ENCODE results near the gene CUX1. TPM values are rescaled to one million over a fixed set of nuclear protein-coding genes. Genes with fewer than 3 reads are reported as not detected.
"Not testable (repeated sequence)": the region's sequence is repeated elsewhere in the genome, so short reads cannot be mapped to it uniquely, and the experiment has no call there.

The CUX1 gene
- total RNA-seq, 2 experiments from 2014 or later, result 20.2 to 20.4 TPM

DNA sequence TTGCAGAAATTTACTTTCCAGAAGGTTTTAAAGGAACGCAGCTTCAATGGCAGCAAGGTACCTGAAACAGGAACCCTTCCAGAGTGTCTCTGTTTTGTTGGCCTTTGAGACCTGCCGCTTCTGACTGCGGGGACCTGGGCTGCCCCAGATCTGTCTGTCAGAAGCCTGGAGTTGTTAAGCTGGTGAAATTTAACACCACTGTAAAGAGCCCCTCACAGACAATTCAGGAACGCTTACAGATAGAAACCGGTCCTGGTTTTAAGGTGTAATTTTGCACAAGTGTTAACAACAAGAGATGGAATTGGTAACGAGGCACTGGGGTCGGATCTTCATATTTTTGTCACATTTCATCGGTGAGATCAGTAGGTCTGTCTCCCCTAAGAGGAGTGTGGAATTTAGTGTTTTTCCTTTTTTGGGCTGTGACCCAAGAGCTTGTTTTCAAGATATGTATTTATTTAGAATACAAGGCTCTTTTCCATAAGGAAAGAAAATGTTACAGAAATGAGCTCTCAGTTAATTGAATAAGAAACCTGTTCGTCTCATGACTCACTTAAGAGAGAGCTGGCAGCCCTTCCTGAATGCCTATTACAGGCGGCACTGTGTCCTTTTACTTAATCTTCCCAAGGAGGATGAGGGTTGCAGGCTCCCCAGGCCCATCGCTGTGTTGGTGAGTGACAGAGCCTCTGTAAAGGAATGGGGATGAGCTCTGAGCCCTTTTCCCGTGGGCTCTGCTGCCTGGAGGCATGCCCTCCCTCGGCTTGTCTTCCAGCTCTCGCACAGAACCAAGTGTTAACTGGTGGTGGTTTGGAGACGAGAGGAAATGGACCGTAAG is 168.7 kb downstream of the CUX1 start:
- Mint-ChIP-seq H3K4me3 (no peak overlapping the region), H3K36me3 (ENCODE audit: low read depth) (peaks cover 4% of the 10 kb centered on the region), H3K27me3 (no peaks in the 10 kb centered on the region), H3K4me1 (ENCODE audit: low read depth) (peaks cover 38% of the 10 kb centered on the region), H3K27ac (no peak overlapping the region), H3K9me3 (peaks cover 3% of the 10 kb centered on the region)
- POLR2A ChIA-PET, result no interaction called here
- CTCF ChIA-PET, result no interaction called here
- ATAC-seq (no peak), DNase-seq (no peak)
- intact Hi-C loops (cut with micrococcal nuclease), result no loop called here
- TF ChIP-seq, protein P1, sequence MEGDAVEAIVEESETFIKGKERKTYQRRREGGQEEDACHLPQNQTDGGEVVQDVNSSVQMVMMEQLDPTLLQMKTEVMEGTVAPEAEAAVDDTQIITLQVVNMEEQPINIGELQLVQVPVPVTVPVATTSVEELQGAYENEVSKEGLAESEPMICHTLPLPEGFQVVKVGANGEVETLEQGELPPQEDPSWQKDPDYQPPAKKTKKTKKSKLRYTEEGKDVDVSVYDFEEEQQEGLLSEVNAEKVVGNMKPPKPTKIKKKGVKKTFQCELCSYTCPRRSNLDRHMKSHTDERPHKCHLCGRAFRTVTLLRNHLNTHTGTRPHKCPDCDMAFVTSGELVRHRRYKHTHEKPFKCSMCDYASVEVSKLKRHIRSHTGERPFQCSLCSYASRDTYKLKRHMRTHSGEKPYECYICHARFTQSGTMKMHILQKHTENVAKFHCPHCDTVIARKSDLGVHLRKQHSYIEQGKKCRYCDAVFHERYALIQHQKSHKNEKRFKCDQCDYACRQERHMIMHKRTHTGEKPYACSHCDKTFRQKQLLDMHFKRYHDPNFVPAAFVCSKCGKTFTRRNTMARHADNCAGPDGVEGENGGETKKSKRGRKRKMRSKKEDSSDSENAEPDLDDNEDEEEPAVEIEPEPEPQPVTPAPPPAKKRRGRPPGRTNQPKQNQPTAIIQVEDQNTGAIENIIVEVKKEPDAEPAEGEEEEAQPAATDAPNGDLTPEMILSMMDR (IDR thresholded peaks at IDR 0.05), result no peak

- intact Hi-C loops (cut with micrococcal nuclease), result no loop called here
- peaks cover 34% of the 10 kb centered on the region for H3K4me1 Mint-ChIP-seq (ENCODE audit: low read depth)
- H3K27ac Mint-ChIP-seq, result no peak overlapping the region
- DNase-seq (no peak), ATAC-seq (no peak)
- peaks cover 4% of the 10 kb centered on the region for H3K36me3 Mint-ChIP-seq (ENCODE audit: low read depth)
- ChIA-PET POLR2A (no interaction called here), CTCF (no interaction called here)
- no peaks in the 10 kb centered on the region for H3K27me3 Mint-ChIP-seq
- no peak overlapping the region for H3K4me3 Mint-ChIP-seq
- TF ChIP-seq, protein P1 (IDR thresholded peaks at IDR 0.05), result no peak
- peaks cover 3% of the 10 kb centered on the region for H3K9me3 Mint-ChIP-seq
Observed at GRCh38 chr7:101987494-101987893, 170.1 kb downstream of the CUX1 start.

- H3K27me3 Mint-ChIP-seq; H3K4me3 Mint-ChIP-seq; H3K36me3 Mint-ChIP-seq (ENCODE audit: low read depth); H3K27ac Mint-ChIP-seq; DNase-seq; CTCF ChIA-PET; H3K9me3 Mint-ChIP-seq; POLR2A ChIA-PET; ATAC-seq; intact Hi-C loops (cut with micrococcal nuclease): not testable (repeated sequence)
- H3K4me1 Mint-ChIP-seq (ENCODE audit: low read depth), result peaks cover 34% of the 10 kb centered on the region
Observed at GRCh38 chr7:101988060-101988459, 170.6 kb downstream of the CUX1 start.

DNA sequence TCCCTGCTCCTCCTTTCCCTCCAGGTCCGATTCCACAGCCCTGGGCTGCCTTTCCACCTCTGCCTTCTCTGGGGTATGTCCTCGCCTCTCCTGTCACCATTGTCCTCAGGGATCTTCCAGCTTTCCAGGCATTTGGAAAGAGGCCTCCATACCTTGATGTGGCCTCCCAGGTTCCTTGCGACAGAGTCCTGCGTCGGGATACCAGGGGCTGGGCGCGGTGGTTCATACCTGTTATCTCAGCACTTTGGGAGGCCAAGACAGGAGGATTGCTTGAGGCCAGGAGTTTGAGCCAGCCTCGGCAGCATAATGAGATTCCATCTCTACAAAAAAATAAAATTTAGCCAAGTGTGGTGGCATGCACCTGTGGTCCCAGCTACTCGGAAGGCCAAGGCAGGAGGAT is 171.1 kb downstream of the CUX1 start:
- CTCF ChIA-PET, result no interaction called here
- TF ChIP-seq, protein P1 (IDR thresholded peaks at IDR 0.05), result no peak
- ATAC-seq (no peak), DNase-seq (no peak)
- no peak overlapping the region for H3K4me3 Mint-ChIP-seq
- H3K36me3 Mint-ChIP-seq (ENCODE audit: low read depth), result peaks cover 1% of the 10 kb centered on the region
- intact Hi-C loops (cut with micrococcal nuclease), result no loop called here
- peaks cover 31% of the 10 kb centered on the region for H3K4me1 Mint-ChIP-seq (ENCODE audit: low read depth)
- peaks cover 1% of the 10 kb centered on the region for H3K9me3 Mint-ChIP-seq
- POLR2A ChIA-PET, result no interaction called here
- H3K27ac Mint-ChIP-seq, result no peak overlapping the region
- no peaks in the 10 kb centered on the region for H3K27me3 Mint-ChIP-seq

DNA sequence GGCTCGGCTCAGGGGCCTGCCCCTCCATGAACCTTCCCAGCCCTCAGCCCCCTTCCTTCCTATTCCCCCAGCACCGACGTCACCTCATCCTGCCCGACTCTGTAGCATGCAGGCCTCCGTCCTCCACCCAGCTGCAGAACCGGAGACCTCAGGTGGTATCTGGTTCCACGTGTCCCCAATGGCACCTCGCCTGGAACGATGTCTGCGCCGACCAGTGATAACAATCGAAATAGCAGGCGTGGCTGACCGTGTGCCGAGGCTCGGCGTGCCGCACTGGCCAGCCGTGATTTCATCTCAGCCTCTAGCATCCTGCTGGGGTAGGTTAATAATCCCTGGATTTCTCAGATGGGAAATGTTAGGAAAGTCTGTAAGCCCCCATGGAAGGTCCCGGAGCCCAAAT is 171.7 kb downstream of the CUX1 start:
- Mint-ChIP-seq H3K27ac (no peak overlapping the region), H3K9me3 (no peaks in the 10 kb centered on the region), H3K4me3 (no peak overlapping the region), H3K4me1 (ENCODE audit: low read depth) (peaks cover 29% of the 10 kb centered on the region), H3K36me3 (ENCODE audit: low read depth) (no peaks in the 10 kb centered on the region), H3K27me3 (no peaks in the 10 kb centered on the region)
- ATAC-seq (no peak), DNase-seq (no peak)
- intact Hi-C loops (cut with micrococcal nuclease), result no loop called here
- TF ChIP-seq, protein P1 (IDR thresholded peaks at IDR 0.05), result no peak
- POLR2A ChIA-PET, result no interaction called here
- CTCF ChIA-PET, result no interaction called here

Measured in activated CD8-positive, alpha-beta T cell treated with anti-CD3 and anti-CD28 coated beads for 36 hours (primary cell).